Gastrocnemius medialis (tissue), 4 donors: ENCODE measurements around the gene CROCC.

ENCODE experiments used
- CTCF ChIP-seq, 5 experiments: fragments of 450-650 bp in 3 of 5; fragments of 200-600 bp in 2 of 5; sonication (generic) in 2 of 5; IDR thresholded peaks in 4 of 5; conservative IDR thresholded peaks in 1 of 5; 1 replicate in 4 of 5; 2 replicates in 1 of 5; pipeline ENCODE4 v1.5.1; 2016 to 2019; ENCODE audit warnings: antibody characterized with exemption in 5 of 5, mild to moderate bottlenecking in 3 of 5, moderate library complexity in 3 of 5
- POLR2A ChIP-seq, 2 donors: fragments of 450-650 bp; IDR thresholded peaks; one replicate each; pipeline ENCODE4 v1.6.1; 2017; ENCODE audit warnings: antibody characterized with exemption in 2 of 2, mild to moderate bottlenecking in 2 of 2, moderate library complexity in 2 of 2

GRCh38 chr1:16973215-16973614 is 51.5 kb downstream of the CROCC start:
- TF ChIP-seq CTCF (IDR thresholded peaks at IDR 0.05 in 4 of 5, conservative IDR thresholded peaks at IDR 0.05 in 1 of 5), result no peak
- TF ChIP-seq POLR2A (IDR thresholded peaks at IDR 0.05), result no peak
